ENCODE measurements around the gene ATP6V1E1. TPM values are rescaled to one million over a fixed set of nuclear protein-coding genes. Genes with fewer than 3 reads are reported as not detected.
"Not testable (repeated sequence)": the region's sequence is repeated elsewhere in the genome, so short reads cannot be mapped to it uniquely, and the experiment has no call there.

Gene ATP6V1E1
- total RNA-seq, 2 donors from 2014 or later, result 129 to 144 TPM

DNA sequence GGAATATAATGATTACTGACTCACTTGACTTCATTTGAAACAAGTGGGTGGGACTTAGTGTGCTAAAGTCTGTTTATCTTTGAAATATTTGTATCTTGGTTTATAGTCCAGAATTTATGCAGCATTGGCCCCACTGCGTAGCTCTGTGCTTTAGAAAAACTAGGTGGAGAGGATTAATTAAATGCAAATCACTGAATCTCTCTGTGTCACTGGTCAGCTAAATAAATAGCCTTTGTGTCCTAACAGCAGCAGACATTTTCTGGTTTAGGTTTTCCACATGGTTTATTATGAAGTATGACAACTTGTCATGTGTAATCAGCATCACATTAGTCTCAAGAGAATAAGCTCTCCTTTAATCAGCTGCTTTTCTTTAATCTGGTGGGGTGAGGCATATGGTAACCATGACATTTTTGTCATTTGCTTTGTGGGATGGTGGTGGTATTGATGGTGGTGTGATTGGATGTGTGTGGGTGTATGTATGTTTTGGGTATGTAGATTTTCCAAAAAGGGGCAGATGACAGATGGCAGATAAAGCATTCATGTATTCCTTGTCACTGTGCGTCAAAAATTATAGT, 44.0 kb upstream of the ATP6V1E1 start:
- H3K4me3 ChIP-seq (ENCODE audit: low read length), result no peak overlapping the region
- no peaks in the 10 kb centered on the region for H3K27me3 ChIP-seq (ENCODE audit: control insufficient read depth, insufficient read depth, low read length, poor library complexity, severe bottlenecking)
- peak overlapping the region; percentile 52 for H3K27ac ChIP-seq (ENCODE audit: low read depth, low read length)
- H3K9me3 Mint-ChIP-seq, result no peaks in the 10 kb centered on the region
- WGBS, 2 experiments (ENCODE audit: insufficient coverage in 1 of 2, insufficient read length in 1 of 2), result 93% methylated on average over 2 of the region's 2 CpGs; no CpG with 5 or more reads in 1 of the 2 experiments
- no peaks in the 10 kb centered on the region for H3K27me3 Mint-ChIP-seq (ENCODE audit: insufficient read depth)
- TF ChIP-seq, protein P1, sequence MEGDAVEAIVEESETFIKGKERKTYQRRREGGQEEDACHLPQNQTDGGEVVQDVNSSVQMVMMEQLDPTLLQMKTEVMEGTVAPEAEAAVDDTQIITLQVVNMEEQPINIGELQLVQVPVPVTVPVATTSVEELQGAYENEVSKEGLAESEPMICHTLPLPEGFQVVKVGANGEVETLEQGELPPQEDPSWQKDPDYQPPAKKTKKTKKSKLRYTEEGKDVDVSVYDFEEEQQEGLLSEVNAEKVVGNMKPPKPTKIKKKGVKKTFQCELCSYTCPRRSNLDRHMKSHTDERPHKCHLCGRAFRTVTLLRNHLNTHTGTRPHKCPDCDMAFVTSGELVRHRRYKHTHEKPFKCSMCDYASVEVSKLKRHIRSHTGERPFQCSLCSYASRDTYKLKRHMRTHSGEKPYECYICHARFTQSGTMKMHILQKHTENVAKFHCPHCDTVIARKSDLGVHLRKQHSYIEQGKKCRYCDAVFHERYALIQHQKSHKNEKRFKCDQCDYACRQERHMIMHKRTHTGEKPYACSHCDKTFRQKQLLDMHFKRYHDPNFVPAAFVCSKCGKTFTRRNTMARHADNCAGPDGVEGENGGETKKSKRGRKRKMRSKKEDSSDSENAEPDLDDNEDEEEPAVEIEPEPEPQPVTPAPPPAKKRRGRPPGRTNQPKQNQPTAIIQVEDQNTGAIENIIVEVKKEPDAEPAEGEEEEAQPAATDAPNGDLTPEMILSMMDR (conservative IDR thresholded peaks at IDR 0.05), result no peak
- peaks cover 26% of the 10 kb centered on the region for H3K36me3 Mint-ChIP-seq (ENCODE audit: low read depth)
- no peaks in the 10 kb centered on the region for H3K9me3 ChIP-seq (ENCODE audit: control insufficient read depth, low read length)
- no peaks in the 10 kb centered on the region for H3K4me1 Mint-ChIP-seq
- H3K4me1 ChIP-seq (ENCODE audit: control insufficient read depth, insufficient read depth, low read length), result no peaks in the 10 kb centered on the region
- H3K36me3 ChIP-seq (ENCODE audit: control insufficient read depth, insufficient read depth, low read length), result peaks cover 16% of the 10 kb centered on the region
- DNase-seq, result no peak
- no peak overlapping the region for H3K4me3 Mint-ChIP-seq
- H3K27ac Mint-ChIP-seq, result no peak overlapping the region
- no peak overlapping the region for H3K9ac ChIP-seq (ENCODE audit: extremely low read depth, low read length, poor library complexity, severe bottlenecking)

DNA sequence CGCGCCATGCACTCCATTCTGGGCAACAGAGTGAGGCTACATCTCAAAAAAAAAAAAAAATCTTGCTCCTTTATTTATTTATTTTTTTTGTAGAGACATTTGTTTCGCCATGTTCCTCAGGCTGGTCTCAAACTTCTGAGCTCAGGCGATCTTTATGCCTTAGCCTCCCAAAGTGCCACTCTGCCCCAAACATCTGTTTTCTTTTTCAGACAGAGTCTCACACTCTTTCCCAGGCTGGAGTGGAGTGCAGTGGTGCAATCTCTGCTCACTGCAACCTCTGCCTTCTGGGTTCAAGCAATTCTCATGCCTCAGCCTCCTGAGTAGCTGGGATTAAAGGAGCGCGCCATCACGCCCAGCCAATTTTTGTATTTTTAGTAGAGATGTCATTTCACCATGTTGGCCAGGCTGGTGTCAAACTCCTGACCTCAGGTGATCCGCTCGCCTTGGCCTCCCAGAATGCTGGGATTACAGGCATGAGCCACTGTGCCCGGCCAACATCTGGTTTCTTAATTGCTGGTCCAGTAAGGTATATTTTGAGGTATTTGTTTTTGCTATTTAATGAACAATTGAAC, 43.1 kb upstream of the ATP6V1E1 start:
- H3K27ac Mint-ChIP-seq; H3K4me3 Mint-ChIP-seq; H3K27me3 Mint-ChIP-seq (ENCODE audit: insufficient read depth); H3K4me3 ChIP-seq (ENCODE audit: low read length); H3K9me3 Mint-ChIP-seq; H3K4me1 ChIP-seq (ENCODE audit: control insufficient read depth, insufficient read depth, low read length); H3K9me3 ChIP-seq (ENCODE audit: control insufficient read depth, low read length); DNase-seq; H3K4me1 Mint-ChIP-seq; H3K27me3 ChIP-seq (ENCODE audit: control insufficient read depth, insufficient read depth, low read length, poor library complexity, severe bottlenecking); H3K9ac ChIP-seq (ENCODE audit: extremely low read depth, low read length, poor library complexity, severe bottlenecking): not testable (repeated sequence)
- WGBS, 2 experiments (ENCODE audit: insufficient coverage in 1 of 2, insufficient read length in 1 of 2), result 98 to 100% methylated on average over 6 to 10 of the region's 10 CpGs
- Histone ChIP-seq H3K27ac (ENCODE audit: low read depth, low read length) (peak overlapping the region; percentile 52), H3K36me3 (ENCODE audit: control insufficient read depth, insufficient read depth, low read length) (peaks cover 20% of the 10 kb centered on the region)
- H3K36me3 Mint-ChIP-seq (ENCODE audit: low read depth), result peaks cover 34% of the 10 kb centered on the region

DNA sequence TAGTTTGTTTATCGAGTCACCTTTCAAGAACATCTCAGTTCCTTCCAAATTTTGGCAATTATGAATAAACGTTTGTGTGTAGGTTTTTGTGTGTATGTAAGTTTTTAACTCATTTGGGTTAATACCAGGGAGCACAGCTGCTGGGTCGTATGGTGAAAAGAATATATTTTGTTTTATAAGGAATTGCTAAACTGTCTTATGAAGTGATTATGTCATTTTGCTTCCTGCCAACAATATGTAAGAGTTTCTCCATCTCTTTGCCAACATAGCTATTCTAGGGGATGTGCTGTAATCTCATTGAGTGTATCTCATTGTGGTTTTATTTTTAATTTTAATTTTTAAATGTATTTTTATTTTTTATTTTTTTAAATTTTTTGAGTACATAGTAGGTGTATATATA, 37.3 kb upstream of the ATP6V1E1 start:
- H3K4me1 ChIP-seq (ENCODE audit: control insufficient read depth, insufficient read depth, low read length), result no peaks in the 10 kb centered on the region
- H3K9me3 Mint-ChIP-seq, result peaks cover 30% of the 10 kb centered on the region
- no peaks in the 10 kb centered on the region for H3K4me1 Mint-ChIP-seq
- peaks cover 80% of the 10 kb centered on the region for H3K36me3 Mint-ChIP-seq (ENCODE audit: low read depth)
- TF ChIP-seq, protein P1 (conservative IDR thresholded peaks at IDR 0.05), result no peak
- no peak overlapping the region for H3K9ac ChIP-seq (ENCODE audit: extremely low read depth, low read length, poor library complexity, severe bottlenecking)
- DNase-seq, result no peak
- H3K27me3 Mint-ChIP-seq (ENCODE audit: insufficient read depth), result no peaks in the 10 kb centered on the region
- H3K4me3 ChIP-seq (ENCODE audit: low read length), result no peak overlapping the region
- peaks cover 27% of the 10 kb centered on the region for H3K9me3 ChIP-seq (ENCODE audit: control insufficient read depth, low read length)
- WGBS, 2 experiments (ENCODE audit: insufficient coverage in 1 of 2, insufficient read length in 1 of 2), result 79 to 92% methylated on average over 2 to 3 of the region's 3 CpGs
- H3K27me3 ChIP-seq (ENCODE audit: control insufficient read depth, insufficient read depth, low read length, poor library complexity, severe bottlenecking), result no peaks in the 10 kb centered on the region
- peaks cover 68% of the 10 kb centered on the region for H3K36me3 ChIP-seq (ENCODE audit: control insufficient read depth, insufficient read depth, low read length)
- H3K4me3 Mint-ChIP-seq, result no peak overlapping the region
- H3K27ac ChIP-seq (ENCODE audit: low read depth, low read length), result no peak overlapping the region
- H3K27ac Mint-ChIP-seq, result no peak overlapping the region

All from endodermal cell (in vitro differentiated cells).